Adrenal gland (tissue), 12 donors: ENCODE data around the gene KIAA0753. TPM values are rescaled to one million over a fixed set of nuclear protein-coding genes. Genes with fewer than 3 reads are reported as not detected.

Experiments
- DNase-seq, 7 donors: peaks; one replicate each; pipeline ENCODE4 v3.0.0-alpha.2; 2019 to 2020
- H3K27ac ChIP-seq, 5 donors: fragments of 200-600 bp; sonication (generic) in 4 of 5; 1 replicate in 3 of 5; 2 replicates in 2 of 5; pipeline versions ENCODE4 v1.5.1 to v1.8.0; 2016 to 2020; ENCODE audit warnings: mild to moderate bottlenecking in 1 of 5
- H3K27me3 ChIP-seq: fragments of 200-600 bp; 2 replicates; pipeline ENCODE4 v1.8.0; 2021
- H3K36me3 ChIP-seq, 2 donors: fragments of 200-600 bp; replicated peaks in 1 of 2; 1 replicate in 1 of 2; 2 replicates in 1 of 2; pipeline versions ENCODE4 v1.5.1 to v1.8.0; 2018 to 2022
- H3K4me1 ChIP-seq, 2 donors: fragments of 200-600 bp; replicated peaks in 1 of 2; 1 replicate in 1 of 2; 2 replicates in 1 of 2; pipeline versions ENCODE4 v1.5.1 to v1.8.0; 2018 to 2021
- H3K4me3 ChIP-seq, 4 donors: fragments of 200-600 bp; sonication (generic) in 3 of 4; one replicate each; pipeline ENCODE4 v1.5.1; 2016 to 2018
- H3K9me3 ChIP-seq, 3 donors: fragments of 200-600 bp; sonication (generic) in 1 of 3; replicated peaks in 1 of 3; 1 replicate in 2 of 3; 2 replicates in 1 of 3; pipeline versions ENCODE4 v1.5.1 to v1.8.0; 2016 to 2021
- POLR2A ChIP-seq, 2 donors: fragments of 450-650 bp; IDR thresholded peaks; one replicate each; pipeline ENCODE4 v1.6.1; 2017; ENCODE audit warnings: antibody characterized with exemption in 2 of 2, mild to moderate bottlenecking in 2 of 2, moderate library complexity in 1 of 2
- WGBS, 4 donors: extraction: QIAGEN DNeasy Blood & Tissue Kit in 2 of 4; methylation state at CpG; one replicate each; pipeline versions ENCODE4 v1.1.5 to v1.1.7; 2013 to 2017; 5-methylcytosine and 5-hydroxymethylcytosine counted together
- intact Hi-C, 2 donors: fragments of 100-400 bp; cut with DNase I; formaldehyde crosslinking; loops; one replicate each; pipeline versions ENCODE4 v1.14.1 to v1.15.0; 2022 to 2023
- polyA plus RNA-seq, 3 donors: library from polyadenylated mRNA; stranded (reverse); fragments of 200-250 nt in 2 of 3; fragments of 350-450 nt in 1 of 3; fragmentation: Illumina TruSeq in 1 of 3; extraction: RNeasy Lipid Tissue Mini Kit (QIAGEN cat#74804) in 1 of 3; gene quantifications; one replicate each; pipeline ENCODE4 v1.2.3, GENCODE V29; 2013 to 2014
- total RNA-seq, 9 donors: library from RNA; depleted of rRNA in 4 of 9; stranded (reverse); fragments of >200 nt in 4 of 9; fragments of 120-200 nt in 1 of 9; fragmentation: NEBNext Ultra II Directional in 1 of 9; extraction: Animal tissue kit (Norgen Biotek cat#: 25700) in 1 of 9; gene quantifications; one replicate each; pipeline versions ENCODE4 v1.1.0 to v1.2.4, GENCODE V29; 2013 to 2023
- TF ChIP-seq, protein P1 (sequence below), 6 experiments: fragments of 450-650 bp in 4 of 6; fragments of 200-600 bp in 2 of 6; sonication (generic) in 1 of 6; IDR thresholded peaks; 1 replicate in 5 of 6; 2 replicates in 1 of 6; pipeline versions ENCODE4 v1.5.1 to v1.8.0; 2016 to 2021; ENCODE audit warnings: antibody characterized with exemption in 6 of 6, mild to moderate bottlenecking in 2 of 6, moderate library complexity in 1 of 6
- donor health status: healthy with polysubstance abuse.
- donor health status: Bipolar disorder and iron deficiency.
- donor health status: DM: yes; HTN: yes; CAD: no.
- donor health status: DM: no; HTN: no; CAD: no.
- donor health status: DM: no; HTN: no; CAD: no.
- donor health status: DM: yes; HTN: yes; CAD: no.

Gene KIAA0753
- total and polyA plus RNA-seq, 12 donors: 5.1 to 21.8 (median 13.1) TPM

DNA sequence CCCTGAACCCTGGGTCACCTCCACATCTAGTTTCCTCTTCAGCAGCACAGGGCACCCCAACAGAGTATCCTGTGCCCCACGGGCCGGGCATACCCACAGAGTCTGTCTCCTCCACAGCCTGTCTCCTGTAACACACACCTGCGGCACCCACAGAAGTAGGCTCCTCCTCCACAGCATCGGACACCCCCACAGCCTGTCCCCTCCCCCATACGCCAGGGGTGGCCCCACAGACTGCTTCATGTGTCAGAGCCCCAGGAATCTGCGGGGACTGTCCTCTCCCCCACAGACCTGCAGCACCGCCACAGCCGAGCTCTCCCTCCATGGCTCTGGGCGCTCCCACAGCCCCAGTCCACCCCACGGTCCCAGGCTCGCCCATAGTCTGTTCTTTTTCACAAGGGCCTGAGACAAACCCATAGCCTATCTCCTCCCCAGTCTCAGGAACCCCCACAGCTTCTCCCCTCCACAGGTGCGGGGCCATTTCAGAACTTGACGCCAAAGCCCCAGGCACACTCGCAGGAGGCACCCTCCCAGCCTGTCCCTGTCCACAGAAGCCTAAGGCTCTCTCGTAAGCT, 1.4 kb downstream of the KIAA0753 start:
- H3K4me3 ChIP-seq: peak overlapping the region in 2 of 4 donors; percentile 60 to 91
- H3K27ac ChIP-seq: no peak overlapping the region
- H3K27me3 ChIP-seq: no peaks in the 10 kb centered on the region
- TF ChIP-seq, protein P1, sequence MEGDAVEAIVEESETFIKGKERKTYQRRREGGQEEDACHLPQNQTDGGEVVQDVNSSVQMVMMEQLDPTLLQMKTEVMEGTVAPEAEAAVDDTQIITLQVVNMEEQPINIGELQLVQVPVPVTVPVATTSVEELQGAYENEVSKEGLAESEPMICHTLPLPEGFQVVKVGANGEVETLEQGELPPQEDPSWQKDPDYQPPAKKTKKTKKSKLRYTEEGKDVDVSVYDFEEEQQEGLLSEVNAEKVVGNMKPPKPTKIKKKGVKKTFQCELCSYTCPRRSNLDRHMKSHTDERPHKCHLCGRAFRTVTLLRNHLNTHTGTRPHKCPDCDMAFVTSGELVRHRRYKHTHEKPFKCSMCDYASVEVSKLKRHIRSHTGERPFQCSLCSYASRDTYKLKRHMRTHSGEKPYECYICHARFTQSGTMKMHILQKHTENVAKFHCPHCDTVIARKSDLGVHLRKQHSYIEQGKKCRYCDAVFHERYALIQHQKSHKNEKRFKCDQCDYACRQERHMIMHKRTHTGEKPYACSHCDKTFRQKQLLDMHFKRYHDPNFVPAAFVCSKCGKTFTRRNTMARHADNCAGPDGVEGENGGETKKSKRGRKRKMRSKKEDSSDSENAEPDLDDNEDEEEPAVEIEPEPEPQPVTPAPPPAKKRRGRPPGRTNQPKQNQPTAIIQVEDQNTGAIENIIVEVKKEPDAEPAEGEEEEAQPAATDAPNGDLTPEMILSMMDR (IDR thresholded peaks at IDR 0.05): no peak
- no peak for TF ChIP-seq POLR2A (IDR thresholded peaks at IDR 0.05)
- no peaks in the 10 kb centered on the region for H3K9me3 ChIP-seq
- H3K36me3 ChIP-seq: peaks cover 0 to 12% of the 10 kb centered on the region in 2 donors
- peaks cover 13 to 23% of the 10 kb centered on the region in 2 donors for H3K4me1 ChIP-seq
- intact Hi-C loops: loop anchor here (5.0 to 10.0 kb wide), 2 partner anchors 162 to 164 kb away; no protein-coding TSS in a partner anchor
- 40 to 52% (median 46%) methylated on average over 12 to 15 of the region's 15 CpGs for whole genome bisulfite sequencing, 4 donors
- DNase-seq: peak in 1 of 7 donors; percentile 28

DNA sequence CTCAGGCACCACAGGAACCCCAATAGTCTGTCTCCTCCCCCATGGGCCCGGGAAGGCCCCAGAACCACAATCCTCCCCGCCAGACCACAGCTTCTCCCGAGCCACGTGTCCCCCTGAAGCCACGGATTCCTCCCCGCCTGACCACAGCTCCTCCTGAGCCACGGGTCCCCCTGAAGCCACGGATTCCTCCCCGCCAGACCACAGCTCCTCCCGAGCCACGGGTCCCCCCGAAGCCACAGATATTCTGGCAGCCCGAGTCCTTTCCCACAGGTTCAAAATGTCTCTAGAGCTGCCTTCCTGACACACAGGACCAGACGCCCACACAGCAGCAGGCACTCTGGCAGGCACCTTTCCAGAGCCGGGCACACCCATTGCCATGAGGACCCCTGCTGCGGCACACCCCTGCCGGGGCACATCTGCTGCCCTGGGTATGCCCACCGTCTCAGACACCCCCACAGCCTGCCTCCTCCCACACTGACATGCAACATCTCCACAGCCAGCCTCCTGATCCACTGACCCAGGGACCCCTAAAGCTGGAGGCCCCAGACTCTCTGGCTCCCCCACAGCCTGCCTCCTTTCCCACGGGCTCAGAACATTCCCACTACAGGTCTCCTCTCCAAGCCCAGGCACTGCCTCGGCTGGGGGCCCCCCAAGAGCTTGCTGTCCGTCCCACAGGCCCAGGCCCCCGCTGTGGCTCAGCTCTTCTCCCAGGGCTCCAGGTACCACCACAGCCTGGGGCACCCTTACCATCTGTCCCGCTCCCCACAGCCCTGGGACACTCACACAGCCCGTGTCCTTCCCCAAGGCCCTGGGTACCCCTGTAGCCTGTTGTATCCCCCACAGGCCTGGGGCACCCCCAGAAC, 2.2 kb downstream of the KIAA0753 start:
- peaks cover 13 to 23% of the 10 kb centered on the region in 2 donors for H3K4me1 ChIP-seq
- no peak overlapping the region for H3K4me3 ChIP-seq
- no peak for TF ChIP-seq POLR2A (IDR thresholded peaks at IDR 0.05)
- TF ChIP-seq, protein P1 (IDR thresholded peaks at IDR 0.05): no peak
- DNase-seq: no peak
- no peaks in the 10 kb centered on the region for H3K9me3 ChIP-seq
- no peak overlapping the region for H3K27ac ChIP-seq
- peaks cover 0 to 9% of the 10 kb centered on the region in 2 donors for H3K36me3 ChIP-seq
- H3K27me3 ChIP-seq: no peaks in the 10 kb centered on the region
- intact Hi-C loops: loop anchor here (5.0 to 10.0 kb wide), 2 partner anchors 161 to 163 kb away; no protein-coding TSS in a partner anchor
- 72 to 84% (median 76%) methylated on average over 20 to 24 of the region's 24 CpGs for WGBS, 4 donors

DNA sequence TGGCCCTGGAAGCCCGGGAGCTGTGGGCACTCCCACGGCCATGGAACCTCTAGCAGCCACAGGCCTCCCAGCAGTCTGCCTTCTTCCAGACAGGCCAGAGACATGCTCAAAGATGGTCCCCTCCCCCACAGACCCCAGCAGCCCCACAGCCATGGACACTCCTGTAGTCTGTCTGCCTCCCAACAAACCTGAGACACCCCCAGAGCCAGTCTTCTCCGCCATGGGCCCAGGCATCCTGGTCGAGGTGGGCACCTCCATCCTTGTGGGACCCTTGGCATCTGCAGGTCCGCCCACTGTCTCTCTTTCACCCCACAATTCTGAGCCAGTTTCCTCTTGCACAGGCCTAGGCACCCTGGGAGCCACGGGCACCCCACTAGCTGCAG, 3.1 kb downstream of the KIAA0753 start:
- H3K27me3 ChIP-seq: no peaks in the 10 kb centered on the region
- peaks cover 0 to 13% of the 10 kb centered on the region in 2 donors for H3K36me3 ChIP-seq
- no peaks in the 10 kb centered on the region for H3K9me3 ChIP-seq
- no peak overlapping the region for H3K4me3 ChIP-seq
- H3K4me1 ChIP-seq: peaks cover 13 to 23% of the 10 kb centered on the region in 2 donors
- DNase-seq: no peak
- 85 to 96% (median 93%) methylated on average over 3 to 6 of the region's 6 CpGs for WGBS, 4 donors
- no peak for TF ChIP-seq POLR2A (IDR thresholded peaks at IDR 0.05)
- TF ChIP-seq, protein P1 (IDR thresholded peaks at IDR 0.05): no peak
- intact Hi-C loops: loop anchor here (5.0 to 10.0 kb wide), 2 partner anchors 160 to 163 kb away; no protein-coding TSS in a partner anchor
- no peak overlapping the region for H3K27ac ChIP-seq
